CD4-positive, alpha-beta T cell treated with Interleukin-6 at 100 ng/mL for 8 hours (primary cell): ENCODE results near the gene MLYCD.

ENCODE experiments used
- DNase-seq: peaks from one replicate; pipeline ENCODE4 v3.0.0-alpha.2; 2020; ENCODE audit warnings: mixed read lengths, low spot score

Gene MLYCD

GRCh38 chr16:83898463-83899271, at the start of gene MLYCD:
Gene MLYCD (plus strand): TSS chr16:83899115. CDS start chr16:83899145, 30 bp downstream.
- peak; percentile 70 for DNase-seq

GRCh38 chr16:83849421-83849820, 49.5 kb upstream of the MLYCD start:
- DNase-seq = no peak

- no peak for DNase-seq
Observed at GRCh38 chr16:83850947-83851346, 48.0 kb upstream of the MLYCD start.

- DNase-seq = no peak
Observed at GRCh38 chr16:83851473-83851872, 47.4 kb upstream of the MLYCD start.

GRCh38 chr16:83852774-83853173, 46.1 kb upstream of the MLYCD start:
- DNase-seq = no peak

GRCh38 chr16:83853834-83854233, 45.1 kb upstream of the MLYCD start:
- no peak for DNase-seq

GRCh38 chr16:83854420-83854819, 44.5 kb upstream of the MLYCD start:
- no peak for DNase-seq

- DNase-seq = no peak
Observed at GRCh38 chr16:83856792-83857191, 42.1 kb upstream of the MLYCD start.

GRCh38 chr16:83859265-83859664, 39.6 kb upstream of the MLYCD start:
- DNase-seq = no peak

- no peak for DNase-seq
Observed at GRCh38 chr16:83862661-83863060, 36.3 kb upstream of the MLYCD start.

- DNase-seq = no peak
Observed at GRCh38 chr16:83863682-83864081, 35.2 kb upstream of the MLYCD start.

- DNase-seq = no peak
Observed at GRCh38 chr16:83870830-83871229, 28.1 kb upstream of the MLYCD start.

- no peak for DNase-seq
Observed at GRCh38 chr16:83878838-83879237, 20.1 kb upstream of the MLYCD start.

GRCh38 chr16:83882163-83882885, 16.6 kb upstream of the MLYCD start:
- DNase-seq = no peak

GRCh38 chr16:83886199-83886971, 12.5 kb upstream of the MLYCD start:
- DNase-seq = no peak

GRCh38 chr16:83887080-83887479, 11.8 kb upstream of the MLYCD start:
- DNase-seq = no peak

- no peak for DNase-seq
Observed at GRCh38 chr16:83887564-83887963, 11.4 kb upstream of the MLYCD start.

- DNase-seq = no peak
Observed at GRCh38 chr16:83888672-83889044, 10.3 kb upstream of the MLYCD start.

GRCh38 chr16:83890359-83890758, 8.6 kb upstream of the MLYCD start:
- no peak for DNase-seq

- no peak for DNase-seq
Observed at GRCh38 chr16:83891742-83892141, 7.2 kb upstream of the MLYCD start.

GRCh38 chr16:83895243-83895642, 3.7 kb upstream of the MLYCD start:
- no peak for DNase-seq

- DNase-seq = no peak
Observed at GRCh38 chr16:83895942-83896341, 3.0 kb upstream of the MLYCD start.
